ENCODE measurements around the gene XRN2.

XRN2 gene

GRCh38 chr20:21303872-21304586 lies 898 bp downstream of the XRN2 start:
- peak overlapping the region; percentile 84 to 93 for H3K4me3 ChIP-seq (ENCODE audit: low read depth in 1 of 2, low read length in 2 of 2)
- peaks cover 0 to 20% of the 10 kb centered on the region in 2 donors for H3K4me1 ChIP-seq (ENCODE audit: control insufficient read depth in 1 of 2, insufficient read depth in 2 of 2, low read length in 2 of 2)
- no peaks in the 10 kb centered on the region for H3K27me3 ChIP-seq (ENCODE audit: low read depth, low read length)
- no peaks in the 10 kb centered on the region for H3K9me3 ChIP-seq (ENCODE audit: control insufficient read depth in 1 of 2, low read length in 2 of 2)
- H3K36me3 ChIP-seq (ENCODE audit: control insufficient read depth in 1 of 2, insufficient read depth in 2 of 2, low read length in 2 of 2): peaks cover 0 to 4% of the 10 kb centered on the region in 2 donors
- peak overlapping the region; percentile 93 for H3K27ac ChIP-seq (ENCODE audit: low read length)

- peaks cover 0 to 17% of the 10 kb centered on the region in 2 donors for H3K4me1 ChIP-seq (ENCODE audit: control insufficient read depth in 1 of 2, insufficient read depth in 2 of 2, low read length in 2 of 2)
- peaks cover 0 to 2% of the 10 kb centered on the region in 2 donors for H3K36me3 ChIP-seq (ENCODE audit: control insufficient read depth in 1 of 2, insufficient read depth in 2 of 2, low read length in 2 of 2)
- H3K4me3 ChIP-seq (ENCODE audit: low read depth in 1 of 2, low read length in 2 of 2): no peak overlapping the region
- no peaks in the 10 kb centered on the region for H3K9me3 ChIP-seq (ENCODE audit: control insufficient read depth in 1 of 2, low read length in 2 of 2)
- H3K27me3 ChIP-seq (ENCODE audit: low read depth, low read length): no peaks in the 10 kb centered on the region
- H3K27ac ChIP-seq (ENCODE audit: low read length): no peak overlapping the region
These were observed 5.2 kb downstream of the XRN2 start for GRCh38 chr20:21308340-21308739.

- Histone ChIP-seq H3K27me3 (ENCODE audit: low read depth, low read length) (no peaks in the 10 kb centered on the region), H3K9me3 (ENCODE audit: control insufficient read depth in 1 of 2, low read length in 2 of 2) (no peaks in the 10 kb centered on the region), H3K27ac (ENCODE audit: low read length) (no peak overlapping the region), H3K4me3 (ENCODE audit: low read depth in 1 of 2, low read length in 2 of 2) (no peak overlapping the region), H3K4me1 (ENCODE audit: control insufficient read depth in 1 of 2, insufficient read depth in 2 of 2, low read length in 2 of 2) (peaks cover 0 to 11% of the 10 kb centered on the region in 2 donors), H3K36me3 (ENCODE audit: control insufficient read depth in 1 of 2, insufficient read depth in 2 of 2, low read length in 2 of 2) (no peaks in the 10 kb centered on the region)
These were observed 6.7 kb downstream of the XRN2 start for GRCh38 chr20:21309678-21310467.

- no peaks in the 10 kb centered on the region for H3K27me3 ChIP-seq (ENCODE audit: low read depth, low read length)
- peaks cover 0 to 7% of the 10 kb centered on the region in 2 donors for H3K4me1 ChIP-seq (ENCODE audit: control insufficient read depth in 1 of 2, insufficient read depth in 2 of 2, low read length in 2 of 2)
- no peak overlapping the region for H3K4me3 ChIP-seq (ENCODE audit: low read depth in 1 of 2, low read length in 2 of 2)
- H3K9me3 ChIP-seq (ENCODE audit: control insufficient read depth in 1 of 2, low read length in 2 of 2): no peaks in the 10 kb centered on the region
- no peak overlapping the region for H3K27ac ChIP-seq (ENCODE audit: low read length)
- no peaks in the 10 kb centered on the region for H3K36me3 ChIP-seq (ENCODE audit: control insufficient read depth in 1 of 2, insufficient read depth in 2 of 2, low read length in 2 of 2)
These were observed 9.8 kb downstream of the XRN2 start for GRCh38 chr20:21312813-21313474.

- Histone ChIP-seq H3K27ac (ENCODE audit: low read length) (no peak overlapping the region), H3K4me1 (ENCODE audit: control insufficient read depth in 1 of 2, insufficient read depth in 2 of 2, low read length in 2 of 2) (peaks cover 0 to 14% of the 10 kb centered on the region in 2 donors), H3K27me3 (ENCODE audit: low read depth, low read length) (no peaks in the 10 kb centered on the region), H3K4me3 (ENCODE audit: low read depth in 1 of 2, low read length in 2 of 2) (no peak overlapping the region), H3K36me3 (ENCODE audit: control insufficient read depth in 1 of 2, insufficient read depth in 2 of 2, low read length in 2 of 2) (no peaks in the 10 kb centered on the region), H3K9me3 (ENCODE audit: control insufficient read depth in 1 of 2, low read length in 2 of 2) (no peaks in the 10 kb centered on the region)
These were observed 12.0 kb downstream of the XRN2 start for GRCh38 chr20:21315138-21315537.

- H3K9me3 ChIP-seq (ENCODE audit: control insufficient read depth in 1 of 2, low read length in 2 of 2): peaks cover 5 to 7% of the 10 kb centered on the region in 2 donors
- H3K27me3 ChIP-seq (ENCODE audit: low read depth, low read length): no peaks in the 10 kb centered on the region
- H3K27ac ChIP-seq (ENCODE audit: low read length): no peak overlapping the region
- no peaks in the 10 kb centered on the region for H3K36me3 ChIP-seq (ENCODE audit: control insufficient read depth in 1 of 2, insufficient read depth in 2 of 2, low read length in 2 of 2)
- no peak overlapping the region for H3K4me3 ChIP-seq (ENCODE audit: low read depth in 1 of 2, low read length in 2 of 2)
- H3K4me1 ChIP-seq (ENCODE audit: control insufficient read depth in 1 of 2, insufficient read depth in 2 of 2, low read length in 2 of 2): peaks cover 22 to 35% of the 10 kb centered on the region in 2 donors
These were observed 19.1 kb downstream of the XRN2 start for GRCh38 chr20:21322083-21322710.

- H3K36me3 ChIP-seq (ENCODE audit: control insufficient read depth in 1 of 2, insufficient read depth in 2 of 2, low read length in 2 of 2): no peaks in the 10 kb centered on the region
- H3K4me1 ChIP-seq (ENCODE audit: control insufficient read depth in 1 of 2, insufficient read depth in 2 of 2, low read length in 2 of 2): peaks cover 23 to 35% of the 10 kb centered on the region in 2 donors
- H3K4me3 ChIP-seq (ENCODE audit: low read depth in 1 of 2, low read length in 2 of 2): no peak overlapping the region
- H3K27ac ChIP-seq (ENCODE audit: low read length): no peak overlapping the region
- peaks cover 5 to 7% of the 10 kb centered on the region in 2 donors for H3K9me3 ChIP-seq (ENCODE audit: control insufficient read depth in 1 of 2, low read length in 2 of 2)
- H3K27me3 ChIP-seq (ENCODE audit: low read depth, low read length): no peaks in the 10 kb centered on the region
These were observed 19.8 kb downstream of the XRN2 start for GRCh38 chr20:21322921-21323331.

GRCh38 chr20:21323640-21324039 lies 20.5 kb downstream of the XRN2 start:
- Histone ChIP-seq H3K4me3 (ENCODE audit: low read depth in 1 of 2, low read length in 2 of 2) (no peak overlapping the region), H3K4me1 (ENCODE audit: control insufficient read depth in 1 of 2, insufficient read depth in 2 of 2, low read length in 2 of 2) (peaks cover 23 to 33% of the 10 kb centered on the region in 2 donors)

GRCh38 chr20:21324126-21324525 lies 21.0 kb downstream of the XRN2 start:
- H3K27ac ChIP-seq (ENCODE audit: low read length): no peak overlapping the region

More at GRCh38 chr20:21323640-21324039, 20.5 kb downstream of the XRN2 start:
- Histone ChIP-seq H3K27me3 (ENCODE audit: low read depth, low read length) (no peaks in the 10 kb centered on the region), H3K9me3 (ENCODE audit: control insufficient read depth in 1 of 2, low read length in 2 of 2) (peaks cover 5 to 7% of the 10 kb centered on the region in 2 donors), H3K36me3 (ENCODE audit: control insufficient read depth in 1 of 2, insufficient read depth in 2 of 2, low read length in 2 of 2) (no peaks in the 10 kb centered on the region), H3K27ac (ENCODE audit: low read length) (no peak overlapping the region)

GRCh38 chr20:21325296-21325695 lies 22.2 kb downstream of the XRN2 start:
- peaks cover 0 to 4% of the 10 kb centered on the region in 2 donors for H3K36me3 ChIP-seq (ENCODE audit: control insufficient read depth in 1 of 2, insufficient read depth in 2 of 2, low read length in 2 of 2)
- peaks cover 23 to 28% of the 10 kb centered on the region in 2 donors for H3K4me1 ChIP-seq (ENCODE audit: control insufficient read depth in 1 of 2, insufficient read depth in 2 of 2, low read length in 2 of 2)
- no peak overlapping the region for H3K4me3 ChIP-seq (ENCODE audit: low read depth in 1 of 2, low read length in 2 of 2)
- H3K27me3 ChIP-seq (ENCODE audit: low read depth, low read length): no peaks in the 10 kb centered on the region
- H3K9me3 ChIP-seq (ENCODE audit: control insufficient read depth in 1 of 2, low read length in 2 of 2): peaks cover 5 to 7% of the 10 kb centered on the region in 2 donors
- peak overlapping the region; percentile 9 for H3K27ac ChIP-seq (ENCODE audit: low read length)

More at GRCh38 chr20:21324126-21324525, 21.0 kb downstream of the XRN2 start:
- H3K9me3 ChIP-seq (ENCODE audit: control insufficient read depth in 1 of 2, low read length in 2 of 2): peaks cover 5 to 7% of the 10 kb centered on the region in 2 donors
- H3K4me3 ChIP-seq (ENCODE audit: low read depth in 1 of 2, low read length in 2 of 2): no peak overlapping the region
- H3K27me3 ChIP-seq (ENCODE audit: low read depth, low read length): no peaks in the 10 kb centered on the region
- H3K4me1 ChIP-seq (ENCODE audit: control insufficient read depth in 1 of 2, insufficient read depth in 2 of 2, low read length in 2 of 2): peaks cover 23 to 28% of the 10 kb centered on the region in 2 donors
- H3K36me3 ChIP-seq (ENCODE audit: control insufficient read depth in 1 of 2, insufficient read depth in 2 of 2, low read length in 2 of 2): peaks cover 0 to 3% of the 10 kb centered on the region in 2 donors

Measured in muscle layer of duodenum (tissue), 2 donors.